Activated CD4-positive, alpha-beta T cell treated with anti-CD3 and anti-CD28 coated beads for 36 hours (primary cell): ENCODE results near the gene RFX7. TPM values are rescaled to one million over a fixed set of nuclear protein-coding genes. Genes with fewer than 3 reads are reported as not detected.

ENCODE experiments used
- ATAC-seq: fragments of 200-7000 bp; cut with Tn5 transposase; one replicate; pipeline ENCODE4 v1.10.0; 2021; ENCODE audit warnings: mild to moderate bottlenecking, moderate library complexity
- CTCF ChIA-PET: fragments of 350-600 bp; sonication (Branson Sonifier 250); formaldehyde crosslinking; loops from one replicate; lab custom pipeline; 2021; ENCODE audit warnings: antibody characterized with exemption; lab: Charles Lee
- POLR2A ChIA-PET: fragments of 350-600 bp; sonication (Branson Sonifier 250); formaldehyde crosslinking; loops from one replicate; lab custom pipeline; 2021; ENCODE audit warnings: antibody characterized with exemption, inconsistent platforms; lab: Charles Lee
- DNase-seq: peaks from one replicate; pipeline ENCODE4 v3.0.0-alpha.2; 2020
- H3K27ac Mint-ChIP-seq: one replicate; pipeline ENCODE4 v1.8.0; 2021; ENCODE audit warnings: mixed read lengths
- H3K27me3 Mint-ChIP-seq: one replicate; pipeline ENCODE4 v1.8.0; 2021; ENCODE audit warnings: mixed read lengths
- H3K36me3 Mint-ChIP-seq: one replicate; pipeline ENCODE4 v1.8.0; 2021; ENCODE audit warnings: low read depth, mixed read lengths
- H3K4me1 Mint-ChIP-seq: one replicate; pipeline ENCODE4 v1.8.0; 2021; ENCODE audit warnings: mixed read lengths
- H3K4me3 Mint-ChIP-seq: one replicate; pipeline ENCODE4 v1.8.0; 2021; ENCODE audit warnings: mild to moderate bottlenecking, moderate library complexity, mixed read lengths
- H3K9me3 Mint-ChIP-seq: one replicate; pipeline ENCODE4 v1.8.0; 2021; ENCODE audit warnings: low read depth, mixed read lengths
- intact Hi-C, 2 experiments: fragments of 100-400 bp; cut with DNase I in 1 of 2; cut with micrococcal nuclease in 1 of 2; formaldehyde crosslinking; loops; one replicate each; pipeline versions ENCODE4 v1.14.2 to v1.15.1; 2022 to 2024; cut with DNase I, micrococcal nuclease
- total RNA-seq, 2 experiments: library from RNA; stranded (reverse); gene quantifications; one replicate each; pipeline ENCODE4 v1.2.3, GENCODE V29; 2021

Gene RFX7
- total RNA-seq, 2 experiments from 2014 or later, result 24.0 to 31.4 TPM

DNA sequence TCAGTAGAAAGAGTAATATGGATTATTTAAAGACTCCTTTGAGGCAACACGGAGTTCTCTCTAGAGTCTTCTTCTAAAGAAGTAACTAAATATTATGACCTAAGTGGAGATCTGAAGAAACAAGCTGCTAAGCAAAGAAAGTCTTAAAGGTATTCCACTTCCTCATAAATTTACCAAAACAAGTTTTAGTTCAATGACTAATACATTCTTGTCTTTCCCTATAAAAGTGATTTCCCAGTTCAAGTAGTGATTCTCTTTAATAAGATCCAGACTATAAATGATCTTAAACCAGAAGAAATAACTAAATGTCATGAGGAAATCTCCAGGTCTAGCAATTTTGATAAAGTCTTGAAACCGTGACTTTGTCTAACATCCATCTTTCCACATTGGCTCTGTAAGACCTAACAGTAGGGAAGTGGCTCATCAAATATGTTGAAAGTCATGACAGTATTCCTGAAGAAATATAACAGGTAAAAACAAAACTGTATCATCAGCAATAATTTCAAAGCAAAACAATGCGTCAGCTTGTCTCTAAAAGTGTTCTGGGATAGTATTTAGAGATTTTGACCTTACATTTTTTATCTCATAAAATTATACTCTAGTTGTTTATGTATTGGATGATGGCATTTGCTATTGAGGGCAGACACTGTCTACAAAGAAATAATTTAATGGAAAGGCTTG, 198.5 kb downstream of the RFX7 start:
- ChIA-PET POLR2A (no interaction called here), CTCF (interaction anchor here (0.8 kb wide), 1 partner anchor 9 kb away, joined by 3 read pairs; no protein-coding TSS in a partner anchor)
- H3K9me3 Mint-ChIP-seq, result peaks cover 11% of the 10 kb centered on the region
- H3K27ac Mint-ChIP-seq, result no peak overlapping the region
- no peak for ATAC-seq
- H3K36me3 Mint-ChIP-seq, result no peaks in the 10 kb centered on the region
- peaks cover 40% of the 10 kb centered on the region for H3K4me1 Mint-ChIP-seq
- no peak overlapping the region for H3K4me3 Mint-ChIP-seq
- no peak for DNase-seq
- H3K27me3 Mint-ChIP-seq, result no peaks in the 10 kb centered on the region
- intact Hi-C loops, result no loop called here

- ChIA-PET CTCF (interaction anchor here (3.1 kb wide), 1 partner anchor 10 kb away, joined by 15 read pairs; no protein-coding TSS in a partner anchor), POLR2A (no interaction called here)
- H3K4me3 Mint-ChIP-seq, result peak overlapping the region; percentile 50
- intact Hi-C loops, result loop anchor here (2.0 to 5.0 kb wide), 4 partner anchors 50 to 636 kb away; partner anchors contain the start of genes RFX7 (in 2 of the 2), CCPG1 (in 1 of the 2), NEDD4 (in 1 of the 2) and PIERCE2 (in 1 of the 2)
- peak overlapping the region; percentile 95 for H3K27ac Mint-ChIP-seq
- peaks cover 13% of the 10 kb centered on the region for H3K9me3 Mint-ChIP-seq
- peaks cover 5% of the 10 kb centered on the region for H3K36me3 Mint-ChIP-seq
- no peaks in the 10 kb centered on the region for H3K27me3 Mint-ChIP-seq
- H3K4me1 Mint-ChIP-seq, result peaks cover 54% of the 10 kb centered on the region
- ATAC-seq (peak; percentile 73), DNase-seq (peak; percentile 68)
Observed at GRCh38 chr15:56042982-56043980, 200.4 kb downstream of the RFX7 start.

DNA sequence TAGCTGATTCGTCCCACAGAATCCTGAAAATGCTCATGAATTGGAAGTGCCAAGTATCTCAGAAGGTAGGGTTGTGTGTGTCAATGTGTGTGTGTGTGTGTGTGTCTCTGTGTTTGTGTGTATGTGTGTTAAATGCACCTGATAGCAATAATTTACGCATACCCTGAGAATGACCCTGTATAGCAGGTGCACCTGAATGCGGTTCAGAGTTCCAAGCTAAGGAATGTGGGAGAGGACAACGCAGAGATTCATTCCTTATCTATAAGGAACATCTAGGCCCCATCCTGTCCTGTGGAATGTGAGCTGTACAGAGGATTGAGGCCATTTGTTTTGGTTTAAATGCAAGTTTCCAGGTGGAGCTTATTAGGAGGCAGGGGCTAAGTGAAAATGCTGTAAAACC, 201.2 kb downstream of the RFX7 start:
- no peak for DNase-seq
- CTCF ChIA-PET, result interaction anchor here (3.1 kb wide), 1 partner anchor 11 kb away, joined by 15 read pairs; no protein-coding TSS in a partner anchor
- Mint-ChIP-seq H3K27me3 (no peaks in the 10 kb centered on the region), H3K27ac (peak overlapping the region; percentile 95), H3K4me1 (peaks cover 60% of the 10 kb centered on the region), H3K36me3 (peaks cover 10% of the 10 kb centered on the region), H3K4me3 (no peak overlapping the region), H3K9me3 (peaks cover 13% of the 10 kb centered on the region)
- intact Hi-C loops, result loop anchor here (2.0 to 5.0 kb wide), 4 partner anchors 50 to 635 kb away; partner anchors contain the start of genes RFX7 (in 2 of the 2), CCPG1 (in 1 of the 2), NEDD4 (in 1 of the 2) and PIERCE2 (in 1 of the 2)
- POLR2A ChIA-PET, result no interaction called here
- ATAC-seq, result no peak

DNA sequence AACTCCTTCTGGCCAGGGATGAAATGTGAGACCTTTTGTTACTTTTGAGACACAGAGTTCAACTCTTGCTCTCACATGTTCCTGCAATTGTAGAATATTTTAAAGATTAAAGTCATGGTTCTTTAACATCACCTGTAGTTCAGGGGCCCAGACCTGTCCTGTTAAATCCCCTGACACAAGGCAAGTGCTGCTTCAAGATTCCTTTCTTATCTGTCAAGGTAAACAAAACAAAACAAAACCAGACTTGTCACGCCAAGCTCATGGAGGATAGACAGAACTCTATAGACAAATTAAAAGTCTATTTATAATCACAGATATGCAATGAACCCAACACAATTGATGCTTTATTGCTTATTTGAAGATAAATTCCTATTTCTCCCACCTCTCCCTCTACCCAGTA, 201.6 kb downstream of the RFX7 start:
- POLR2A ChIA-PET, result no interaction called here
- Mint-ChIP-seq H3K27ac (peak overlapping the region; percentile 95), H3K4me3 (no peak overlapping the region), H3K9me3 (peaks cover 13% of the 10 kb centered on the region), H3K4me1 (peaks cover 61% of the 10 kb centered on the region), H3K36me3 (peaks cover 10% of the 10 kb centered on the region), H3K27me3 (no peaks in the 10 kb centered on the region)
- intact Hi-C loops, result loop anchor here (2.0 to 5.0 kb wide), 4 partner anchors 49 to 635 kb away; partner anchors contain the start of genes RFX7 (in 2 of the 2), CCPG1 (in 1 of the 2), NEDD4 (in 1 of the 2) and PIERCE2 (in 1 of the 2)
- CTCF ChIA-PET, result interaction anchor here (3.1 kb wide), 1 partner anchor 11 kb away, joined by 15 read pairs; no protein-coding TSS in a partner anchor
- ATAC-seq (no peak), DNase-seq (no peak)

- Mint-ChIP-seq H3K9me3 (peaks cover 13% of the 10 kb centered on the region), H3K27me3 (no peaks in the 10 kb centered on the region), H3K27ac (peak overlapping the region; percentile 87), H3K36me3 (peaks cover 10% of the 10 kb centered on the region), H3K4me1 (peaks cover 61% of the 10 kb centered on the region), H3K4me3 (no peak overlapping the region)
- DNase-seq (peak; percentile 63), ATAC-seq (peak; percentile 31)
- intact Hi-C loops, result loop anchor here (5.0 kb wide), 2 partner anchors 202 to 633 kb away; partner anchors contain the start of genes CCPG1 (in 1 of the 2), PIERCE2 (in 1 of the 2) and RFX7 (in 1 of the 2)
- CTCF ChIA-PET, result interaction anchor here (0.7 to 3.1 kb wide), 2 partner anchors 12 to 13 kb away, joined by 4 to 15 read pairs; no protein-coding TSS in a partner anchor
- POLR2A ChIA-PET, result no interaction called here
Observed at GRCh38 chr15:56040081-56041035, 203.3 kb downstream of the RFX7 start.

DNA sequence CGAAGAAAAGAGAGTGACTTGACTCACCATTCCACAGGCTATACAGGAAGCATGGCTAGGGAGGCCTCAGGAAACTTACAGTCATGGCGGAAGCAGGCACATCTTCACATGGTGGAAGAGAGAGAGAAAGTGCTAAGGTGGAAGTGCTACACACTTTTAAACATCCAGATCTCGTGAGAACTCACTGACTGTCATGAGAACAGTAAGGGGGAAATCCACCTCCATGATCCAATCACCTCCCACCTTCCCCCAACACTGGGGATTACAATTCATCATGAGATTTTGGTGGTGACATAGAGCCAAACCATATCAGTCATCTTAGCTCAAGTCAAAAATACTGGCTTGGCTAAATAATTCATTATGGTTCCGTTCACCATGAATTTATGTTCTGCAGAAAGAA, 205.0 kb downstream of the RFX7 start:
- DNase-seq, result peak; percentile 29
- ChIA-PET CTCF (no interaction called here), POLR2A (no interaction called here)
- Mint-ChIP-seq H3K27me3 (no peaks in the 10 kb centered on the region), H3K36me3 (peaks cover 10% of the 10 kb centered on the region), H3K9me3 (peaks cover 8% of the 10 kb centered on the region), H3K27ac (peak overlapping the region; percentile 87), H3K4me1 (peaks cover 59% of the 10 kb centered on the region), H3K4me3 (no peak overlapping the region)
- intact Hi-C loops, result no loop called here
- ATAC-seq, result no peak

- ATAC-seq (peak; percentile 71), DNase-seq (peak; percentile 45)
- peak overlapping the region; percentile 87 for H3K27ac Mint-ChIP-seq
- ChIA-PET CTCF (interaction anchor here (0.9 to 1.2 kb wide), 2 partner anchors 8 to 192 kb away, joined by 3 to 4 read pairs; no protein-coding TSS in a partner anchor), POLR2A (interaction anchor here (1.0 kb wide), 1 partner anchor 207 kb away, joined by 3 read pairs; no protein-coding TSS in a partner anchor)
- no peaks in the 10 kb centered on the region for H3K27me3 Mint-ChIP-seq
- intact Hi-C loops, result no loop called here
- H3K4me1 Mint-ChIP-seq, result peaks cover 52% of the 10 kb centered on the region
- peaks cover 7% of the 10 kb centered on the region for H3K9me3 Mint-ChIP-seq
- no peak overlapping the region for H3K4me3 Mint-ChIP-seq
- peaks cover 10% of the 10 kb centered on the region for H3K36me3 Mint-ChIP-seq
Observed at GRCh38 chr15:56038015-56038414, 205.7 kb downstream of the RFX7 start.

Other genes with a start within 250 kb of the RFX7 start
- 1 to 10 TPM; 1.5 to 1.8 TPM for gene TEX9, start 121.5 kb upstream of the RFX7 start, total RNA-seq
- under 1 TPM; 0.41 to 0.74 TPM for gene MNS1, start 221.3 kb upstream of the RFX7 start, total RNA-seq